VCaP (cell line): Measurements from ENCODE around the gene COL27A1.
"Not testable (repeated sequence)": the region's sequence is repeated elsewhere in the genome, so short reads cannot be mapped to it uniquely, and the experiment has no call there.

Experiments used
- H3K27ac ChIP-seq: fragments of 450-650 bp; 2 replicates; pipeline ENCODE4 v1.5.1; 2017
- CTCF ChIP-seq: fragments of 450-650 bp; conservative IDR thresholded peaks from 2 replicates; pipeline ENCODE4 v1.5.1; 2017; ENCODE audit warnings: mild to moderate bottlenecking, moderate library complexity

Gene COL27A1

GRCh38 chr9:114314881-114315722 is 159.8 kb downstream of the COL27A1 start:
- no peak overlapping the region for H3K27ac ChIP-seq
- no peak for TF ChIP-seq CTCF

GRCh38 chr9:114315723-114316363 is 160.5 kb downstream of the COL27A1 start:
- no peak for TF ChIP-seq CTCF
- H3K27ac ChIP-seq, result no peak overlapping the region

- H3K27ac ChIP-seq, result no peak overlapping the region
- no peak for TF ChIP-seq CTCF
Measured at GRCh38 chr9:114316605-114317230, 161.4 kb downstream of the COL27A1 start.

GRCh38 chr9:114317665-114318357 is 162.5 kb downstream of the COL27A1 start:
- TF ChIP-seq CTCF, result no peak

GRCh38 chr9:114318416-114318815 is 163.1 kb downstream of the COL27A1 start:
- TF ChIP-seq CTCF, result no peak
- H3K27ac ChIP-seq, result no peak overlapping the region

More at GRCh38 chr9:114317665-114318357, 162.5 kb downstream of the COL27A1 start:
- no peak overlapping the region for H3K27ac ChIP-seq

DNA sequence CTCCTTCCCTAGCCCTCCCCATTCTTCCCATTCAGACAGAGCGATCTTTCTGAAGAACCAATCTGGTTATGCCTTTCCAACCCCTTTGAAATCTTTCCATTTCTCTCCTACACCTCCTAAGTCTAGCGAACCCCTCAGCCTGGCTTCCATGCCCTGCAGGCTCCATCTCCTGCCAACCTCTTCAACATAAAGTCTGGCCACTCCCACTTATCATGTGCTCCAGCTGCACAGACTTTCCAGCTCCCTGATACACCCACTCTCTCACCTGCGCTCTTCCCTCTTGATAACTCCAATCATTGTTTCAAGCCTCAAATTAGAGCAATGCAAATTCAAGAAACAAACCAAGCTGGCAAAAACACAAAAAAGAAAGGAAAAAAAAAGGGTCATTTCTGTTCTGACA is 163.8 kb downstream of the COL27A1 start:
- no peak for TF ChIP-seq CTCF
- H3K27ac ChIP-seq, result no peak overlapping the region

DNA sequence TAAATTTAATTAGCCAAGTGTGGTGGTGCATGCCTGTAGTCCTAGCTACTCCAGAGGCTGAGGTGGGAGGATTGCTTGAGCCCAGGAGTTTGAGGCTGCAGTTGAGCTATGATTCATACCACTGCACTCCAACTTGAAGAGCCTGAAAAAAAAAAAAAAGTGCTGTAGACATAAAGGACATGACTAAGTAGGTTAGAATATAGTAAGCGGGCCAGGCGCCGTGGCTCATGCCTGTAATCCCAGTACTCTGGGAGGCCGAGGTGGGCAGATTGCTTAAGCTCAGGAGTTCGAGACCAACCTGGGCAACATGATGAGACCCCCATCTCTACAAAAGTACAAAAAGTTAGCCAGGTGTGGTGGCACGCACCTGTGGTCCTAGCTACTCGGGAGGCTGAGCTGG is 165.4 kb downstream of the COL27A1 start:
- H3K27ac ChIP-seq, result not testable (repeated sequence)
